ENCODE measurements around the gene IFNA14.
"Not testable (repeated sequence)": the region's sequence is repeated elsewhere in the genome, so short reads cannot be mapped to it uniquely, and the experiment has no call there.

Gene IFNA14

DNA sequence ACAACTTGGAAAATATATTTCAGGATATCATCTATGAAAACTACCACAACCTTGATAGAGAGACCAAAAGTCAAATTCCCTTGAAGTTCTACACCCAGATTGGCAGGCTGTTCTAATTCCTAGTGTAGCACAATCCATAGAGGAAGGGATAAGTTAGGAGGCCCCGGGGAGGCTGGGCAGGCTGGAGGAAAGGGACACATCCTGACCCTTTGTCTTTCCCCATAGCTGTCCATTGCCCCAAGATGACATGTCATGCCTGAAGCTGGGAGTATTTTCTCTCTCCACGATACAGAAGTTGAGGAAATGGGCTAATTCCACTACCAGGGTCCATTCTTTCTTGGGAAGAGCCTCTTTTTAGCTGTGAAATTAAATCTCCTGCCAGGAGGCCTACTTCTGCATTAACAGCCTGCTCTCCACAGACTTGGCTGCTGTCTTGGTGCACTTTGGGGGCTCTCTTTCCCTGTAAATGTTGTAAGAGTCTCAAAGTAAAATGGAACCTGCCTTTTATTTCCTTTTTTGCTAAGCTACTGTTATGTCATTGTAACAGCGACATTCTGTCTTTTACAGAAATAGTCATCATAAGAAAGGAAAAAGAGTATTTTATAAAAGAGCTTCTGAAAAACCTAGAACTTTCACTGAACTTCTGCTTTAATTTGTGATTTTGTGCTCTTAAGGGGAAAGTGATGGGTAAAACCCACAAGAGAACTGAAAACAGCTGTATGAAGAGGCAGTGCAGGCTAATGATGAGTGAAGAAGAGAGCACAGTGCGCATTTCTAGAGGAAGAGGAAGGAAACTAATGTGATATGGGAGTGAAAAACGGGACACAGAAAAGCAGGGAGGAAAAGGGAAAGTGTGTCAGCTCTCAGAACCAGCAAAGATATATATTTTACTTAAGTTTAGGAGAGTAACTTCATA, 26.1 kb downstream of the IFNA14 start:
- DNase-seq (ENCODE audit: low spot score): not testable (repeated sequence)

GRCh38 chr9:21212160-21212559, 27.6 kb downstream of the IFNA14 start:
- DNase-seq (ENCODE audit: low spot score): not testable (repeated sequence)

DNA sequence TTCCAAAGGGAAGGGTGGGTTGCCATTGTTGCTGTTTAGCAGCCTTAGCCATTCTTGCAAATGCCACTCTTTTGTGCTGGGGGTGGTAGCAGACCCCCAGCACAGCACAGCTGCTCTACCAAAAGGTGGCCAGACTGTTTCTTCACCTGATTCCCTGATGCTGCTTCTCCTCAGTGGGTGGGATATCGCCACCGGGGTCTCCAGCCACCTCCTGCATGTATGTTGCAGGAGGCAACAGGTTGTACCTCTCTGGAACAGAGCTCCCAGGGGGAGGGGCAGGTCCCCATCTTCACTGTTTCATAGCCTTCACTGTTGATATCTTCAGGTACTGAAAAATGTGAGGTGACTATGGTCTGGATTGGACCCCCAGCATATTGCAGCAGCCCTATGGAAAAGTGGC, 29.0 kb downstream of the IFNA14 start:
- DNase-seq (ENCODE audit: low spot score): not testable (repeated sequence)

DNA sequence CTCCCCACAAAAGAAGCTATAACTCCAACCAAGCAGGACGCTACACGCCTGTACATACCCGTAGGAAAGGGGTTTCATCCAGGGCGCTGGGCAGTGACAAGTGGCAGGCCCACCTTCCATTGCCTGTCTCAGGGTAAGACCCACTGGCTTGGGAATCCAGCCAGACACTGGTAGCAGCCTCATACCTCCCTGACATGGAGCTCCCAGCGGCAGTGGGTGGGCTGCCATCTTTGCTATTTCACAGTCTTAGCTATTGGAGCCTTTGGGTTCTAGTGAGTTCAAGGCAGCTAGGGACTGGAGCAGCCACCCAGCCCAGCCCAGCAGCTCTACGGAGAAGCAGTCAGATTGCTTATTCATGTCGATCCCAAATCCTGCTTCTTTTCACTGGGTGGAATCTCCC, 29.5 kb downstream of the IFNA14 start:
- DNase-seq (ENCODE audit: low spot score): no peak

- not testable (repeated sequence) for DNase-seq (ENCODE audit: low spot score)
Observed at GRCh38 chr9:21207043-21207442, 32.8 kb downstream of the IFNA14 start, which contains the start of gene IFNA10. TSS of gene IFNA10 (minus strand) at chr9:21207143. CDS start at chr9:21207097, 46 bp downstream.

GRCh38 chr9:21205204-21205603, 34.6 kb downstream of the IFNA14 start:
- no peak for DNase-seq (ENCODE audit: low spot score)

GRCh38 chr9:21202105-21202504, 37.7 kb downstream of the IFNA14 start, which contains the start of gene IFNA7:
TSS of gene IFNA7 (minus strand) at chr9:21202205. CDS start at chr9:21202165, 40 bp downstream.
- DNase-seq (ENCODE audit: low spot score): not testable (repeated sequence)

DNA sequence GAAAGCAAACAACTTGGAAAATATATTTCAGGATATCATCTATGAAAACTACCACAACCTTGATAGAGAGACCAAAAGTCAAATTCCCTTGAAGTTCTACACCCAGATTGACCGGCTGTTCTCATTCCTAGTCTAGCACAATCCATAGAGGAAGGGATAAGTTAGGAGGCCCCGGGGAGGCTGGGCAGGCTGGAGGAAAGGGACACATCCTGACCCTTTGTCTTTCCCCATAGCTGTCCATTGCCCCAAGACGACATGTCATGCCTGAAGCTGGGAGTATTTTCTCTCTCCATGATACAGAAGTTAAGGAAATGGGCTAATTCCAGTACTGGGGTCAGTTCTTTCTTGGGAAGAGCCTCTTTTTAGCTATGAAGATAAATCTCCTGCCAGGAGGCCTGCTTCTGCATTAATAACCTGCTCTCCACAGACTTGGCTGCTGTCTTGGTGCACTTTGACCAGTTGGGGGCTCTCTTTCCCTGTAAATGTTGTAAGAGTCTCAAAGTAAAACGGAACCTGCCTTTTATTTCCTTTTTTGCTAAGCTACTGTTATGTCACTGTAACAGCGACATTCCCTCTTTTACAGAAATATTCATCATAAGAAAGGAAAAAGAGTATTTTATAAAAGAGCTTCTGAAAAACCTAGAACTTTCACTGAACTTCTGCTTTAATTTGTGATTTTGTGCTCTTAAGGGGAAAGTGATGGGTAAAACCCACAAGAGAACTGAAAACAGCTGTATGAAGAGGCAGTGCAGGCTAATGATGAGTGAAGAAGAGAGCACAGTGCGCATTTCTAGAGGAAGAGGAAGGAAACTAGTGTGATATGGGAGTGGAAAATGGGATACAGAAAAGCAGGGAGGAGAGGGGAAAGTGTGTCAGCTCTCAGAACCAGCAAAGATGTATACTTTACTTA, 44.7 kb downstream of the IFNA14 start:
- not testable (repeated sequence) for DNase-seq (ENCODE audit: low spot score)
